NCI-H2196 (cell line): Measurements from ENCODE around the gene ZNF394.

Experiments used
- DNase-seq: peaks from one replicate; lab custom pipeline; 2025; ENCODE audit not compliant: unreplicated experiment; lab: John Stamatoyannopoulos, UW

The ZNF394 gene

GRCh38 chr7:99453105-99453504, 47.0 kb downstream of the ZNF394 start:
- no peak for DNase-seq

DNA sequence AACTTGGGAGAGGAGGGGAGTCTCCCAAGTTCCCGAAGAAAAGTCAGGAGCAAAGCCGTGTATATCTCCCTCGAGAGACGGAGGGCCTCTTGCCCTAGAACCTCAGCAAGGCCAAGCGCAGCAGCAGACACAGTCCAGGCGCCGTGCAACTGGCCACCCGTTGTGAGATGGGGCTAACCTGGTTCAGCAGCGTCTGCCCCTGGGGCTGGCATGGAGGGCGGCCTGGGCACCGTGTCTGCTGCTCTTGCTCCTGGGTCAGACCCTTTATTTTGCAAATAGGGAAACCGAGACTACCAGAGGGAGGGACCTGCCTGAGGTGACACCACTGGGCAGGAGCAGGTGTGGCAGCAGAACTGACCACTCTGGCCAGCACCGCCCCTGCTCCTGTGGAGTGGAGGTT, 47.5 kb downstream of the ZNF394 start:
- DNase-seq, result no peak

GRCh38 chr7:99451936-99452335, 48.1 kb downstream of the ZNF394 start:
- no peak for DNase-seq

DNA sequence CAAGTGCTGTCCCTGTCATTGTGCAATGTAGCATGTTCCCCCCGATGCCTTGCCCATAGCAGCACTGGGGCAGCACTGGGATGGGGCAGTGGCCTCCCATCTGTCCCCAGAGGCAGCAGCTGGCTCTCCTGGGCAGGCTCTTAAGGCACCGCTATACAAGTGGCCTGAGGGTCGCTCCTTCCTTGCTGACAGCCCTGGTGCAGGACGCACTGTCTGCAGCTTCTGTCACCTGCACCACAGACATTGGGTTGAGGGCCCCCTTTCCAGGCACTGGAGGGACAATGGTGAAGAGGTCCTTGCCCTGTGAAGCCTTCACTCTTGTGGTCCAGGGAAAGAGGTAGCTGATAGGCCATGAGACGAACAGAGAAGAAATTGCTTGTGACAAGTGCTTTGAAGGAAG, 50.8 kb downstream of the ZNF394 start:
- DNase-seq, result no peak

DNA sequence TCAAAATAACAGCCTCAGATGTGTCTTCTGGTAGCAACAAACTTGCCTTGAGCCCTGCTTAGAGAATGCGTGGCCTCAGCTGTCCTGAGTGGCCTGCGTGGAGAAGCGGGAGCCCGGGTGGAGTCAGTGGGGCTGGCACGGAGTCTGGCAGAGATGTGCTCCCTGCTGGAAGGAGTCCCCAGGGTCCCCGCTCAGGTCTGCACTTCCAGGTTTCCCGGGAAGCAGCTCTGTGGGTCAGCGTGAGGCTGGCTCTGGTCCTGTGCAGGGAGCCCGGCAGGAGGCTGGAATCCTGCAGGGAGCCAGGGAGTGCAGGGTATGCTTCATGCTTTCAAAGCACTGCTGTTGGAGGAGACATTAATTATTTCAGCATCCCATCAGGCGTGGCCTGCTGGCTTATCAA, 51.2 kb downstream of the ZNF394 start:
- DNase-seq, result no peak

- DNase-seq, result no peak
Measured at GRCh38 chr7:99447943-99448342, 52.1 kb downstream of the ZNF394 start.

DNA sequence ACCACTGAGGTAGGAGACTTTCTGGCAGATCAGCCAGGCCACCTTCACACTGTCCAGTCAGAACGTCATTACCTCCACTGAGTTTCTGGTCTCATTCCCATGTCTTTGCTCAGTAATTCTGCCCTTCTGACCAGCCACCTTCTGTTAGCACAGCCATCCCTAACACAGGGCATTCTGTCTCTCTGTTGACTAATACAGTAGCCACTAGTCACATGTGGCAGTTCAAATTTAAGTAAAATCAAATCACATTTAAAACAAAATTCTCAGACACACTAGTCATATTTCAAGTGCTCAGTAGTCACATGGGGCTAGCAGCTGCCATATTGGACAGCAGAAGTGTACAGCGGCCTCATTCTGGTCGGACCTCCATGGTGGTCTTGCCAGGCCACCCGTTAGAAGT, 54.0 kb downstream of the ZNF394 start:
- DNase-seq, result no peak
